Nephron (organoid): ENCODE data around the gene SLC38A8.

Source experiments
- H3K27ac Mint-ChIP-seq, 3 experiments: 2 replicates each; pipeline ENCODE4 v1.8.0; 2020; ENCODE audit warnings: mixed read lengths in 3 of 3, mild to moderate bottlenecking in 2 of 3, moderate library complexity in 1 of 3
- H3K27me3 Mint-ChIP-seq: 2 replicates; pipeline ENCODE4 v1.8.0; 2021; ENCODE audit warnings: low read depth, mild to moderate bottlenecking, moderate library complexity, mixed read lengths
- H3K36me3 Mint-ChIP-seq: 2 replicates; pipeline ENCODE4 v1.8.0; 2020; ENCODE audit warnings: low read depth, mixed read lengths
- H3K4me1 Mint-ChIP-seq: 2 replicates; pipeline ENCODE4 v1.8.0; 2020; ENCODE audit warnings: mixed read lengths
- H3K4me3 Mint-ChIP-seq, 3 experiments: 2 replicates each; pipeline ENCODE4 v1.8.0; 2020; ENCODE audit warnings: mild to moderate bottlenecking in 3 of 3, mixed read lengths in 3 of 3, moderate library complexity in 2 of 3
- H3K9me3 Mint-ChIP-seq: 2 replicates; pipeline ENCODE4 v1.8.0; 2020; ENCODE audit warnings: mixed read lengths
- TF ChIP-seq, protein P1 (sequence below), 3 experiments: fragments of 200-600 bp; sonication (generic); IDR thresholded peaks; one replicate each; pipeline ENCODE4 v1.5.0; 2021; ENCODE audit warnings: antibody characterized with exemption in 3 of 3; ENCODE audit not compliant: unreplicated experiment in 3 of 3

The SLC38A8 gene

GRCh38 chr16:84068041-84068440, 25.4 kb upstream of the SLC38A8 start:
- no peaks in the 10 kb centered on the region for H3K9me3 Mint-ChIP-seq
- no peak overlapping the region for H3K27ac Mint-ChIP-seq
- TF ChIP-seq, protein P1, sequence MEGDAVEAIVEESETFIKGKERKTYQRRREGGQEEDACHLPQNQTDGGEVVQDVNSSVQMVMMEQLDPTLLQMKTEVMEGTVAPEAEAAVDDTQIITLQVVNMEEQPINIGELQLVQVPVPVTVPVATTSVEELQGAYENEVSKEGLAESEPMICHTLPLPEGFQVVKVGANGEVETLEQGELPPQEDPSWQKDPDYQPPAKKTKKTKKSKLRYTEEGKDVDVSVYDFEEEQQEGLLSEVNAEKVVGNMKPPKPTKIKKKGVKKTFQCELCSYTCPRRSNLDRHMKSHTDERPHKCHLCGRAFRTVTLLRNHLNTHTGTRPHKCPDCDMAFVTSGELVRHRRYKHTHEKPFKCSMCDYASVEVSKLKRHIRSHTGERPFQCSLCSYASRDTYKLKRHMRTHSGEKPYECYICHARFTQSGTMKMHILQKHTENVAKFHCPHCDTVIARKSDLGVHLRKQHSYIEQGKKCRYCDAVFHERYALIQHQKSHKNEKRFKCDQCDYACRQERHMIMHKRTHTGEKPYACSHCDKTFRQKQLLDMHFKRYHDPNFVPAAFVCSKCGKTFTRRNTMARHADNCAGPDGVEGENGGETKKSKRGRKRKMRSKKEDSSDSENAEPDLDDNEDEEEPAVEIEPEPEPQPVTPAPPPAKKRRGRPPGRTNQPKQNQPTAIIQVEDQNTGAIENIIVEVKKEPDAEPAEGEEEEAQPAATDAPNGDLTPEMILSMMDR (IDR thresholded peaks at IDR 0.05; ENCODE audit: unreplicated experiment in 3 of 3) = no peak
- H3K4me3 Mint-ChIP-seq = no peak overlapping the region
- H3K27me3 Mint-ChIP-seq = no peaks in the 10 kb centered on the region
- peaks cover 61% of the 10 kb centered on the region for H3K36me3 Mint-ChIP-seq
- peaks cover 6% of the 10 kb centered on the region for H3K4me1 Mint-ChIP-seq

- Mint-ChIP-seq H3K4me3 (no peak overlapping the region), H3K36me3 (peaks cover 65% of the 10 kb centered on the region), H3K9me3 (no peaks in the 10 kb centered on the region), H3K4me1 (peaks cover 6% of the 10 kb centered on the region), H3K27ac (no peak overlapping the region), H3K27me3 (no peaks in the 10 kb centered on the region)
- TF ChIP-seq, protein P1 (IDR thresholded peaks at IDR 0.05; ENCODE audit: unreplicated experiment in 3 of 3) = no peak
Measured at GRCh38 chr16:84067640-84068039, 25.0 kb upstream of the SLC38A8 start.

- Mint-ChIP-seq H3K27me3 (no peaks in the 10 kb centered on the region), H3K36me3 (peaks cover 57% of the 10 kb centered on the region), H3K4me1 (peaks cover 6% of the 10 kb centered on the region), H3K27ac (no peak overlapping the region), H3K9me3 (no peaks in the 10 kb centered on the region), H3K4me3 (no peak overlapping the region)
- TF ChIP-seq, protein P1 (IDR thresholded peaks at IDR 0.05; ENCODE audit: unreplicated experiment in 3 of 3) = peak; percentile 77 to 85 (median 83)
Measured at GRCh38 chr16:84065536-84066132, 23.0 kb upstream of the SLC38A8 start.

DNA sequence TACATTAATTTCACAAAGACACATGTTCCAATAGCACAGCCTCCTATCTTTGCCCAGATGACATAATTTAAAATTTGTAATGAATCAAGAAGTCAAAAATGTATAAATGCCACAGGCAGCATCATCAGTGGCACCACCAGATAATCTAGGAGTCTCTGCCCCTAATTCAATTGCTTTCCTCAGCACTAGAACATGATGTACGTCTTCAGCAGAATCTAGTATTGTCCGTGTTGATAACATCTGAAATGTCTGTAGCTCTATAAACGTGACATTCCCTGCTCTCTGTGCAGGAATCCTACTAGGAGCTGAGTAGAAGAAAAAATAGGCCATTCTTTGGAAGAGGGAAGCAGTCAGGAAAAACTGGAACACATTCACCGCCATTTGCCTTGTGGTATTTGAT, 21.4 kb upstream of the SLC38A8 start:
- Mint-ChIP-seq H3K9me3 (no peaks in the 10 kb centered on the region), H3K36me3 (peaks cover 60% of the 10 kb centered on the region), H3K27me3 (no peaks in the 10 kb centered on the region), H3K27ac (no peak overlapping the region), H3K4me3 (no peak overlapping the region), H3K4me1 (peaks cover 6% of the 10 kb centered on the region)
- TF ChIP-seq, protein P1 (IDR thresholded peaks at IDR 0.05; ENCODE audit: unreplicated experiment in 3 of 3) = no peak

DNA sequence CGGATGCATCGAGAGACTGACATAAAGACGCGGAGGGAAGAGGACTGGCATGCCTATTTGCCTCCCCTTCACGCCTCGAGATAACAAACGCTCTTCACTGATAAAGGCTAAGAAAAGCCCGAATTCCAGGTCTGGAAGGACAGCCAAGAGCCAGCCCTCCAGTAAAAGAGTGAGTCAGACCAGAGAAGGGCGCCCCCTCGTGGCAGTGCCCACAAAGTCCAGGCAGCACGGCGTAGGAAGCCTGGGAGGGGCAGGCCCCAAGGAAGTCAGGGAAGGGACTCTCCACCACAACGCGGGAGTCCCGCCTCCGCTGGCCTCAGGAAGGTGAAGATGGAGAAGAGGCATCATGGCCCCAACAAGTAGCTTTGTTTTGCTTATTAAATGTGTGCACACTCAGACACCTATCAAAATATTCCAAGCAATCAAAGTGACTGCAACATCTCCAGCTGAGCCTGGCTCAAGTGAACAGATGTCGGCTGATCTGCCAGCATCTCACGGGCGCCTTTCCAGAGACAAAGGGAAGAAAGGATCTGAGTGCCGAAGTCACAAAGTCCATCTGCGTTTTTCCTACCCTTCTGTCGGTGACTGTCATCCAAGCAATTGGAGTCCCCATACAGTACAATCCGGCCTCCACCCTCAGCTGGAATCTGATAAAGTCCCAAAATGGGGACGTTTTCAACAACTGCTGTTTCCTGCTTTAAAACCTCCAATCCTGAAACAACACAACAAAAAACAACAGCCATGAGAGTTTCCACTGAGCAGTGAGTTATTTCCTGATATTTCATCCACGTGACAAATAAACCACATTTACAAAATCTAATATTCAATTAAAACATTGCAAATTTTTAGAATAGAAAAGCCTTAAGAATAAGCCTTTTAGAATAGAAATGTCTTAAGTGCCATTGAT, 20.4 kb upstream of the SLC38A8 start:
- Mint-ChIP-seq H3K27ac (peak overlapping the region in 1 of 3 experiments; percentile 39), H3K9me3 (no peaks in the 10 kb centered on the region), H3K36me3 (peaks cover 57% of the 10 kb centered on the region), H3K4me1 (peaks cover under 1% of the 10 kb centered on the region), H3K27me3 (no peaks in the 10 kb centered on the region), H3K4me3 (no peak overlapping the region)
- TF ChIP-seq, protein P1 (IDR thresholded peaks at IDR 0.05; ENCODE audit: unreplicated experiment in 3 of 3) = peak; percentile 76 to 83 (median 83)
